Nephron (organoid): ENCODE measurements around the gene WDR20.
"Not testable (repeated sequence)": the region's sequence is repeated elsewhere in the genome, so short reads cannot be mapped to it uniquely, and the experiment has no call there.

Experiments
- H3K27ac Mint-ChIP-seq, 3 experiments: 2 replicates each; pipeline ENCODE4 v1.8.0; 2020; ENCODE audit warnings: mixed read lengths in 3 of 3, mild to moderate bottlenecking in 2 of 3, moderate library complexity in 1 of 3
- H3K27me3 Mint-ChIP-seq: 2 replicates; pipeline ENCODE4 v1.8.0; 2021; ENCODE audit warnings: low read depth, mild to moderate bottlenecking, moderate library complexity, mixed read lengths
- H3K36me3 Mint-ChIP-seq: 2 replicates; pipeline ENCODE4 v1.8.0; 2020; ENCODE audit warnings: low read depth, mixed read lengths
- H3K4me1 Mint-ChIP-seq: 2 replicates; pipeline ENCODE4 v1.8.0; 2020; ENCODE audit warnings: mixed read lengths
- H3K4me3 Mint-ChIP-seq, 3 experiments: 2 replicates each; pipeline ENCODE4 v1.8.0; 2020; ENCODE audit warnings: mild to moderate bottlenecking in 3 of 3, mixed read lengths in 3 of 3, moderate library complexity in 2 of 3
- H3K9me3 Mint-ChIP-seq: 2 replicates; pipeline ENCODE4 v1.8.0; 2020; ENCODE audit warnings: mixed read lengths
- TF ChIP-seq, protein P1 (sequence below), 3 experiments: fragments of 200-600 bp; sonication (generic); IDR thresholded peaks; one replicate each; pipeline ENCODE4 v1.5.0; 2021; ENCODE audit warnings: antibody characterized with exemption in 3 of 3; ENCODE audit not compliant: unreplicated experiment in 3 of 3

The WDR20 gene

DNA sequence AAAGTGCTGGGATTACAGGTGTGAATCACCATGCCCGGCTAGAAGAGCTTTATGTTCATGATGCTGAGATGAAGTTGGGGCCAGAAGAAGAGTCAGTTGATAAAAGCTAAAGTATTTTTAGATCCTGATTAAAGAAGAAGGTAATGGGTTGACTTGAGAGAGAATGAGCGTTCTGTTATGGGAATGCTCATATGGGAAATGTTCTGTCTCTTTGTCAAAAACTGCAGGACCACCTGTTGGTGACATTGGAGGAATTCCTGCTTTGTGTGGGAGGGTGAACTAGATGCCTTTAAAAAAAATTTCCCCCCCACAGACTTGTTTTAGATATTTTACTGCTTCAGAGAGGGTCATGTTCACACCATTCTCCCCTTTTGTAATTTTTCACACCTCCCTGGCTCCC lies 6.7 kb downstream of the WDR20 start:
- H3K27me3 Mint-ChIP-seq: no peaks in the 10 kb centered on the region
- TF ChIP-seq, protein P1, sequence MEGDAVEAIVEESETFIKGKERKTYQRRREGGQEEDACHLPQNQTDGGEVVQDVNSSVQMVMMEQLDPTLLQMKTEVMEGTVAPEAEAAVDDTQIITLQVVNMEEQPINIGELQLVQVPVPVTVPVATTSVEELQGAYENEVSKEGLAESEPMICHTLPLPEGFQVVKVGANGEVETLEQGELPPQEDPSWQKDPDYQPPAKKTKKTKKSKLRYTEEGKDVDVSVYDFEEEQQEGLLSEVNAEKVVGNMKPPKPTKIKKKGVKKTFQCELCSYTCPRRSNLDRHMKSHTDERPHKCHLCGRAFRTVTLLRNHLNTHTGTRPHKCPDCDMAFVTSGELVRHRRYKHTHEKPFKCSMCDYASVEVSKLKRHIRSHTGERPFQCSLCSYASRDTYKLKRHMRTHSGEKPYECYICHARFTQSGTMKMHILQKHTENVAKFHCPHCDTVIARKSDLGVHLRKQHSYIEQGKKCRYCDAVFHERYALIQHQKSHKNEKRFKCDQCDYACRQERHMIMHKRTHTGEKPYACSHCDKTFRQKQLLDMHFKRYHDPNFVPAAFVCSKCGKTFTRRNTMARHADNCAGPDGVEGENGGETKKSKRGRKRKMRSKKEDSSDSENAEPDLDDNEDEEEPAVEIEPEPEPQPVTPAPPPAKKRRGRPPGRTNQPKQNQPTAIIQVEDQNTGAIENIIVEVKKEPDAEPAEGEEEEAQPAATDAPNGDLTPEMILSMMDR (IDR thresholded peaks at IDR 0.05; ENCODE audit: unreplicated experiment in 3 of 3): no peak
- peaks cover 44% of the 10 kb centered on the region for H3K4me1 Mint-ChIP-seq
- H3K36me3 Mint-ChIP-seq: peaks cover 12% of the 10 kb centered on the region
- H3K4me3 Mint-ChIP-seq: peak overlapping the region in 1 of 3 experiments; percentile 2
- H3K27ac Mint-ChIP-seq: peak overlapping the region; percentile 26 to 43 (median 40)
- H3K9me3 Mint-ChIP-seq: no peaks in the 10 kb centered on the region

DNA sequence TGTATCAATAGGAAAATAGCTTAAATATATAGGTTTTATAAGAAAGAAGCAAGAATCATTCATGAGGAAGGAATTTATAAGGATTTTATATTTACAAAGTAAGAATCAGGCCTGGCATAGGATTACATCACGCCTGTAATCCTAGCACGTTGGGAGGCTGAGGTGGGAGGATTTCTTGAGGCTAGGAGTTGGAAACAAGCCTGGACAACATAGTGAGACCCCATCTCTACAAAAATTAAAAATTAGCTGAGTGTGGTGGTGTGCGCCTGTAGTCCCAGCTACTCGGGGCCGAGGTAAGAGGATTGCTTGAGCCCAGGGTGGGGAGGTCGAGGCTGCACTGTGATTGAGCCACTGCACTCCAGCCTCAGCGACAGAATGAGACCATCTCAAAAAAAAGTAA lies 10.4 kb downstream of the WDR20 start:
- Mint-ChIP-seq H3K4me3 (no peak overlapping the region), H3K36me3 (peaks cover 36% of the 10 kb centered on the region)

GRCh38 chr14:102150744-102151143 lies 11.0 kb downstream of the WDR20 start:
- no peaks in the 10 kb centered on the region for H3K27me3 Mint-ChIP-seq
- TF ChIP-seq, protein P1 (IDR thresholded peaks at IDR 0.05; ENCODE audit: unreplicated experiment in 3 of 3): no peak
- peaks cover 51% of the 10 kb centered on the region for H3K4me1 Mint-ChIP-seq
- H3K27ac Mint-ChIP-seq: peak overlapping the region in 1 of 3 experiments; percentile 11
- no peak overlapping the region for H3K4me3 Mint-ChIP-seq
- no peaks in the 10 kb centered on the region for H3K9me3 Mint-ChIP-seq
- H3K36me3 Mint-ChIP-seq: peaks cover 36% of the 10 kb centered on the region

More for the DNA sequence above, 10.4 kb downstream of the WDR20 start:
- H3K27me3 Mint-ChIP-seq: no peaks in the 10 kb centered on the region
- H3K27ac Mint-ChIP-seq: no peak overlapping the region
- H3K4me1 Mint-ChIP-seq: peaks cover 55% of the 10 kb centered on the region
- TF ChIP-seq, protein P1 (IDR thresholded peaks at IDR 0.05; ENCODE audit: unreplicated experiment in 3 of 3): no peak
- H3K9me3 Mint-ChIP-seq: no peaks in the 10 kb centered on the region

DNA sequence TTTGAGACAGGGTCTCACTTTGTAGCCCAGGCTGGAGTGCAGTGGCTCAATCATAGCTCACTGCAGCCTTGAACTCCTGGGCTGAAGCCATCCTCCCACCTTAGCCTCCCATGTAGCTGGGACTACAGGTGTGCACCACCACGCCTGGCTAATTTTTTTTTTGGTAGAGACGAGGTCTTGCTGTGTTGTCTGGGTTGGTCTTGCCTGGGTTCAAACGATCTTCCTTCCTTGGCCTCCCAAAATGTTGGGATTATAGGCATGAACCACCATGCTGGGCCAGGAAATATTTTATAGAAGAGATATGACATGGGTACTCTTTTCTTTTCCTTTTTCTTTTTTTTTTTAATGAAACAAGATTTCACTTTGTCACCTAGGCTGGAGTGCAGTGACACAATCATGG lies 11.7 kb downstream of the WDR20 start:
- H3K4me3 Mint-ChIP-seq, H3K27ac Mint-ChIP-seq, H3K9me3 Mint-ChIP-seq: not testable (repeated sequence)

GRCh38 chr14:102154121-102154520 lies 14.4 kb downstream of the WDR20 start:
- peak overlapping the region in 1 of 3 experiments; percentile 21 for H3K27ac Mint-ChIP-seq
- H3K4me1 Mint-ChIP-seq: peaks cover 47% of the 10 kb centered on the region
- no peak overlapping the region for H3K4me3 Mint-ChIP-seq
- H3K9me3 Mint-ChIP-seq: no peaks in the 10 kb centered on the region
- no peaks in the 10 kb centered on the region for H3K27me3 Mint-ChIP-seq
- peaks cover 32% of the 10 kb centered on the region for H3K36me3 Mint-ChIP-seq
- TF ChIP-seq, protein P1 (IDR thresholded peaks at IDR 0.05; ENCODE audit: unreplicated experiment in 3 of 3): no peak

More for the DNA sequence above, 11.7 kb downstream of the WDR20 start:
- not testable (repeated sequence) for H3K27me3 Mint-ChIP-seq
- peaks cover 36% of the 10 kb centered on the region for H3K36me3 Mint-ChIP-seq
- H3K4me1 Mint-ChIP-seq: peaks cover 45% of the 10 kb centered on the region

GRCh38 chr14:102154821-102155549 lies 15.3 kb downstream of the WDR20 start:
- Mint-ChIP-seq H3K27me3 (no peaks in the 10 kb centered on the region), H3K9me3 (no peaks in the 10 kb centered on the region), H3K27ac (peak overlapping the region in 1 of 3 experiments; percentile 58), H3K36me3 (peaks cover 32% of the 10 kb centered on the region), H3K4me3 (no peak overlapping the region), H3K4me1 (peaks cover 44% of the 10 kb centered on the region)
- TF ChIP-seq, protein P1 (IDR thresholded peaks at IDR 0.05; ENCODE audit: unreplicated experiment in 3 of 3): no peak
